GM18951 (cell line): Measurements from ENCODE around the gene ZNF668.

Source experiments
- POLR2A ChIP-seq: IDR thresholded peaks from 4 replicates; pipeline ENCODE4 v1.6.1; 2011; ENCODE audit warnings: mild to moderate bottlenecking; ENCODE audit not compliant: insufficient read length, insufficient read depth; ENCODE audit errors: extremely low read depth
- in situ Hi-C: fragments of 300-500 bp; cut with MboI; formaldehyde crosslinking; loops from one replicate; pipeline ENCODE4 v1.12.0; 2022; ENCODE audit warnings: low sequenced_read_pairs, mixed read lengths, inconsistent platforms; ENCODE audit not compliant: unreplicated experiment

ZNF668 gene

GRCh38 chr16:31090540-31090939 is 16.5 kb upstream of the ZNF668 start:
- in situ Hi-C loops = no loop called here
- no peak for TF ChIP-seq POLR2A

- TF ChIP-seq POLR2A = no peak
- in situ Hi-C loops = no loop called here
These were observed 15.2 kb upstream of the ZNF668 start for GRCh38 chr16:31089199-31089598.

DNA sequence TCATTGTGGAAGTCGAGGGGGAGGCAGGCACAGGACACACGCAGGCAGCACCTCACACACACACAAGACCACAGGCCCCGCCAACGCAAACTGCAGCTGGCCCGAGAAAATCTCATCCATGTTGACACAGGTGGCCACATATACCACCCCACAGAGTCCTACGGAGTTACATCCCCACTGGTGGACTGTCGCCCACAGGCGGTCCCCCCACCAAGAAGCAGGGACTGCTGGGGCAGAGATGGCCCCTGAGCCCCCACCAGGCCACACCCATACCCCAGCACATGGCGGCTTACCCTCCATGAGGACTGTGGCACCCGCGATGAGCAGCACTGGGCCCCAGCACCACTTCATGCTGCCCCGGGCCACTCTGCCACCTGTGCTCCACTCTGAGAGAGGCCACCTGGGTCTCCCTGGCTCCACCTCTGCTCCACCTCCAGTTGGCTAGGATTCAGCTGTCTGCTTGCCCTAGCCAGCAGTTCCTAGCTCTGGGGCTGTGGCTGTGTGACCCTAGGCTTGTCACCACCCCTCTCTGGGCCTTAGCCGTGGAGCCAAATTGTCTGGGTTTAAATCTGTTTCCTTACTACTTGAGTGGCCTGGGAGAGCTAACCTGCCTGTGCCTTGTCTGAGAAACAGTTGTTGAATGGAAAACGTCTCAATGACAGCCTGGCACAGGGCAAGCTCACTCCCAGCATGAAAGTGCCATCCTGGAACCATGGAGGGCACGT is 14.6 kb upstream of the ZNF668 start, which contains the start of gene PRSS53:
TSS of gene PRSS53 (minus strand) at position 485 of the 725 bp plus-strand sequence. CDS start at position 351, 134 bp downstream.
- in situ Hi-C loops = no loop called here
- no peak for TF ChIP-seq POLR2A

GRCh38 chr16:31087971-31088370 is 13.9 kb upstream of the ZNF668 start:
- in situ Hi-C loops = no loop called here
- TF ChIP-seq POLR2A = no peak

DNA sequence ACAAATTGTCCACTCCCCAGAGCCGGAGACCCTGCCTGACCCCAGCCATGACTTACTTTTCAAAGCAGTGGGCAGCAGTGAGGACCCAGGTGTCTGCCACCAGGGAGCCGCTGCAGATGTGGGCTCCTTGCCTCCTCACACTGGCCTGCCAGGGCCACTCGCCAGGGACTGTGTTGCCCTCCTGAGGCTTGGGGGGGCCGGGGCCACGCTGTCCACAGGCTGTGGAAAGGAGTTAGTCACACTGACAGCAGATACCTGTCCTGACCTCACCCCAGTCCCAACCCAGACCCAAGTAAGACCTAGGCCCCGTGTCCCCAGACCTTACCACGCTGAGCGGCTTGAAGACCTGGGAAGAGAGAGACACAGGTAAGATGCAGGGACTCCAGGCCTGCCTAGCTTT is 13.4 kb upstream of the ZNF668 start:
- TF ChIP-seq POLR2A = no peak
- in situ Hi-C loops = no loop called here

DNA sequence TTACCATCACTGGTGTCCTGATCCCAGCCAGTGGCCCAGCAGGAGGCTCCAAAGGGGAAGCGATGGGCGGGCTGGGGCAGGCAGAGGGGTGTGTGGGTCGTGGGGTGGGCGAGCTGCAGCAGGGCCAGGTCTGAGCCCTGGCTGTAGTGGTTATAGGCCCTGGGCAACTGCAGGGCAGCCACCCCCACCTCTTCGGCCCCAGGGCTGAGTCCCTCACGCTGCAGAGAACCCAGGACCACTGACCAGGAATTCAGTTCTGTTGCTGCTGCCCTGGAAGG is 12.5 kb upstream of the ZNF668 start:
- TF ChIP-seq POLR2A = no peak
- in situ Hi-C loops = no loop called here

DNA sequence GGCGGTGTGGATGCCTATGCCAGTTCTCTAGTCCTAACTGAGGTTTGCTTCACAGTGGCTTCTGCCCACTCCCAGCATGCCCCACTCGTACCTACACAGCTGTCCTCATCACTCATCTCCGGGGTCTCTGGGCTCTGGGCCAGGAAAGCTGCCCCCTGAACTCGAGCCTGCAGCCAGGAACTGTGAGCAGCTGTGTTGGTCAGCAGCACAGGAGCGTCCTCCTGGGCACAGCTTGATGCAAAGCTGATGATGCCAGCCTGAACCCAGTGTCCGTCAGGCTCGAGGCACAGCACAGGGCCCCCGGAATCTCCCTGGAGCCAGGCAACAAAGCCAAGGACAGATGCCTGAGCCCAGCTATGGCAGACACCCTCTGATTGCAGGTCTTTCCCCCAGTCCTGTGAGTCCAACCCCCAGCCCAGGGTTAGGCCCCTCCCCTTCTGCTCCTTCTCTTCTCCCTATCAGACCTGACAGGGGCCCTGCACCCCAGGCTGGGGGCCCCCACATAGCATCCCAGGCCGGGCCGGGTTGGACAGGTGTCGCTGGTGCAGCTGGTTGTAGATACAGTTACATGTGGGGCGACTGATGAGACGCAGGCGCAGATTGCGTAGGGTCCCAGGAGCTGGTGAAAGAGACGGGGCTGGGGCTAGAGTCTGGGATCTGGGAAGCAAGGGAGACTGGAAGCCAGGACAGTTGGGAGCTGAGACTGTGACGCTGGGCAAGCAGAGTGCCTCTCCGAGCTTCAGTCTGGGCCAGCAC is 12.0 kb upstream of the ZNF668 start:
- TF ChIP-seq POLR2A = no peak
- in situ Hi-C loops = no loop called here

GRCh38 chr16:31085411-31085810 is 11.4 kb upstream of the ZNF668 start:
- in situ Hi-C loops = no loop called here
- no peak for TF ChIP-seq POLR2A

- in situ Hi-C loops = no loop called here
- TF ChIP-seq POLR2A = no peak
These were observed 10.7 kb upstream of the ZNF668 start for GRCh38 chr16:31084584-31085302.

- TF ChIP-seq POLR2A = no peak
- in situ Hi-C loops = no loop called here
These were observed 9.9 kb upstream of the ZNF668 start for GRCh38 chr16:31083981-31084380.

DNA sequence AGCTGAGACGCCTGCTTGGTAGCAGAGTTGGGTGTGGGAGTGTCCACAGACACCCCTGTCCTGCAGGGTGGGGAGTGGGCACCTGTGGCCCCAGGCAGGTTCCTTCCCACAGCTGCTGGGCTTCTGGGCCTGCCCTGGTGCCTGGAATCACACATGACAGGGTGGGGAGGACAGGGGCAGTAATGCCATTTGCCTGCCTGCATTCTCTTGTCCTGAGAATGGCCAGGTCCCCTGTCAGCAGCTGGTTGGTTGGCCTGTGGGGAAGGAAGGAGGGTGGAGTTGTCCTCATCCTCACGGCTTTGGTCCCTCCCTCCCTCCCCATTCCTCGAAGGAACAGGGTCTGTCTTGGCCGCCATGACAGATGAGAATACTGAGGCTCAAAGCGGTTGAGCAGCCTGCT is 9.5 kb upstream of the ZNF668 start:
- in situ Hi-C loops = no loop called here

GRCh38 chr16:31083081-31083480 is 9.0 kb upstream of the ZNF668 start:
- in situ Hi-C loops = no loop called here
- TF ChIP-seq POLR2A = no peak

More for the DNA sequence above, 9.5 kb upstream of the ZNF668 start:
- no peak for TF ChIP-seq POLR2A

GRCh38 chr16:31082368-31083045 is 8.5 kb upstream of the ZNF668 start:
- in situ Hi-C loops = no loop called here
- no peak for TF ChIP-seq POLR2A

- in situ Hi-C loops = no loop called here
- no peak for TF ChIP-seq POLR2A
These were observed 7.7 kb upstream of the ZNF668 start for GRCh38 chr16:31081428-31082351.
